T-helper 1 cell (primary cell): ENCODE data around the gene CKMT1A.
"Not testable (repeated sequence)": the region's sequence is repeated elsewhere in the genome, so short reads cannot be mapped to it uniquely, and the experiment has no call there.

Experiments
- DNase-seq, 5 donors: peaks; one replicate each; pipeline ENCODE4 v3.0.0-alpha.2; 2012 to 2020
- total RNA-seq, 4 donors: gene quantifications; one replicate each; lab custom pipeline; 2026; lab: John Stamatoyannopoulos, UW

CKMT1A gene
- total RNA-seq = 0 reads per million in 4 donors

DNA sequence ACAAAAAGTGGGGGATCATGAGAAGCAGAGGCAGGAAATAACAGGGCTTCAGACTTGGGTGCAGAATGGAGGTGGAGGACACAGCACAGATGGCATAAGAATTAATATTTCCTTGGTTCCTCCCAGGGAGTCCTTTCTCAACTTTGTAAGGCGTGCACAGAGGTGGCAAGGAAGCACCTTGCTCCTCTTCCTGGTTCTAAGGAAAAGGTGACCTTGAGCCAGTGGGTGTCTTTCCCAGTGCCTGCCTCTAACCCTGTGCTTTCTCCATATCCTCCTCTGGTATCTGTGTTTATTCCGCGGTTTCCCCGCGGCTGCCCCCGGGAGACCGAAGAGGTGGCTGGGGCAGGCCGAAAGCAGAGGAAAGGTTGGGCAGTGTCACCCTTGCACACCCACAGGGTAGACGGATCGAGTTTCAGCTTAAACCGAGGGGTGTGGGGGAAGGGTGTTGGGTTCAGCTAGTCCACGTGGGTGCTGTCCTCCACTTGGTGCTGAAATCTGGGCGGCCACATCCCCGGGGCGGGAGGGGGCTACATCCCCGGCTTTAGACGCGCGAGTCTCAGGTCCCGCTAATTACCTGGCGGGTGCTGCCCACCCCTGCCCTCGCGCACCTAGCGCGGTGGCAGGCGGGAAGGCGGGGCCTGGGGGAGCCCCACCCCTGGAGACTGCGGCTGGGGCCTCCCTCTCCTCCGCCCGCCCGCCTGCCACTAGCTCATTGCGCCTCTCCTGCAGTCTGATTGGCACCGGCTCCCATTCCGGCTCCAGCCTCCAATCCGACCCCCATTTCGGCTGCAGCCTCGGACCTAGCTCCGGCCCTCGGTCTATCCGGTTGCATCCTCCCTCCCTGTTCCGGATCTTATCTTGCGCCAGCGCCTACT is at the start of gene CKMT1A:
TSS of gene CKMT1A (plus strand) at position 712 of the 875 bp plus-strand sequence. CDS start 192 bp downstream, outside the sequence.
- DNase-seq = not testable (repeated sequence)

DNA sequence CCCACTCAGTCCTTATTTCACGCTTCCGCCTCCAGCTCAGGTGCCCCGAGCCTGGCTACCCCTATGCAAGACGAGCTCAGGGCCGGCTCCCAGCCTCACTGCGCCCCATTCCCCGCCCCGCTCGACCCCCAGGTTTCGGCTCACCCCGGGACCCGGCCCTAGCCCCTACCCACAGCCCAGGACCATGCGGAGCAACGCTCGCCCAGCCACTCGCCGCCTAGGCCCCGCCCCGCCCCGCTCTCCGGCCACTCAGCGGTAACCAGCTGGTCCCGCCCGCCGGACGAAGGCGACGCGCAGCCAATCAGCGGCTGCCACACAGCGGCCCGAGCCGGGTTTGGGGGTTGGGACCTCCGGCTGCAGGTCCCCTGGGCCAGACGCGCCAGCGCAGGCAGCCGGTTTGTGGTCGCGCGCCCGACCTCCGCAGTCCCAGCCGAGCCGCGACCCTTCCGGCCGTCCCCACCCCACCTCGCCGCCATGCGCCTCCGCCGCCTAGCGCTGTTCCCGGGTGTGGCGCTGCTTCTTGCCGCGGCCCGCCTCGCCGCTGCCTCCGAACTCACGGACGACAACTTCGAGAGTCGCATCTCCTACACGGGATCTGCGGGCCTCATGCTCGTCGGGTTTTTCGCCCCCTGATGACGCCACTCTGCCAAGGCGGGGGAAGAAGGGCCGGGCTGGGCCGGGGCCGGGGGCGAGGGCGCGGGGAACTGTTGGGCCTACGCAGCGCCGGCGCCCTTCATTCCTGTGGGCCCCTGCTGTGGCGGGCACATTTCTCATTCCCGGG is 44.8 kb upstream of the CKMT1A start, which contains the start of gene CATSPER2:
TSS of gene CATSPER2 (minus strand) at position 196 of the 781 bp plus-strand sequence. CDS start 783 bp downstream, outside the sequence.
- no peak for DNase-seq

DNA sequence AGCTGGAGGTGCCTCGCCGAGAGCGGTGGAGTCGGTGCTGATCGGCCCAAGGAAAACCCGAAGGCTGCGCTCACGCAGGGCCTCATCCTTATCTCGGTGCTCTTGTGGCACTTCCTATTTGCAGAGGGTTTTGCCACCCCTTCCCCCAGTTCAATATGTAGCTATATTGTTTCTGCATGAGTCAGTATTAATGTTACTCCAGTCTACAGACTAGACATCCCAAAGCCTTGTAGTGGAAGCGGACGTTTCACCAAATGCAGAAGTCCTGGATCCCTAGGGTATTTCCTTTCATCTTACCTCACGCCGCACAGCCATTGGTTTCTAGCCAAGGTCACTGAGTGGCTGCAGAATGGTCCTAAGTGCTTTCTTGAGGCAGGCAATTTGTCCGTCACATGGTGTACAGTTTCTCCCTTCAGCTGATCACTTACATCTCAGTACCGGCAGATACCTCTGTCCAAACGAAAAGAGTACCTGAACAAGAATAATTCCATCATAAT is 44.2 kb upstream of the CKMT1A start:
- DNase-seq = not testable (repeated sequence)

DNA sequence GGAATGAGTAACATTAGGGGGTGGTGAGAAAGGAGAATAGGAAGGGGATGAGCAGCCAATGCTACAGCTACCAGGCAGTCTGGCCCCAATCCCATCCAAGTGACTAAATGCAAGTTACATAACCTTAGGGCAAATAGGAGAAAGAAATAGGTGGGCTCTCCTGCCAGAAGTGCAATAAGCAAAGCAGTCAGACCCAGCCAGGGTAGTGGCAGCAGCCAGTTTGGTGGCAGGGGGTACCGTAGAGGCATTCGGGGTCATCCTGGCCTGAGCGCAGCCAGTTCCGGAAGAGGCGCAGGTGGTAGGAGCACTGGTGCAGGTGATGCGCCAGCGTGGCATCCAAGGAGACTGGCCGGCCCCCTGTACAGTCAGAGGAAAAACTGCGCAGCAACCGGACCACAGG is 33.9 kb upstream of the CKMT1A start:
- not testable (repeated sequence) for DNase-seq

- not testable (repeated sequence) for DNase-seq
These were observed 31.4 kb upstream of the CKMT1A start for GRCh38 chr15:43662293-43662692.

DNA sequence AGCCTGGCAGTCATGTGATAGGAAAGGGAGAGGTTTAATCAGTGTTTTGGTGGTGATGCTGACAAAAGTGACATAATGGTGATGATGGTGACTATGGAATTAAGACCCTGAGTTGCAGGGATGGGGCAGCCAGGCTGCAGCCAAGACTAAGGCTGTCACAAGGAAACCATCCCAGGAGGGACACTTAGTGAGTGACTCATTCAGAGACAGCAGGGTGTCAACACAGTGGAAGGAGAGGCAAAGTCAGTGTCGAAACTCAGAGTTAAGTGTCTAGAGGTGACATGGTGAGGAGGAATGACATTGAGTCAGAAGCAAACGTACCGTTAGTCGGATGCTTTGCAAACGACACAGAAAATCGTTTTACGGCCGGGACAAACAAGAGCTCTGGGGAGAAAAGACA is 30.3 kb upstream of the CKMT1A start:
- not testable (repeated sequence) for DNase-seq

DNA sequence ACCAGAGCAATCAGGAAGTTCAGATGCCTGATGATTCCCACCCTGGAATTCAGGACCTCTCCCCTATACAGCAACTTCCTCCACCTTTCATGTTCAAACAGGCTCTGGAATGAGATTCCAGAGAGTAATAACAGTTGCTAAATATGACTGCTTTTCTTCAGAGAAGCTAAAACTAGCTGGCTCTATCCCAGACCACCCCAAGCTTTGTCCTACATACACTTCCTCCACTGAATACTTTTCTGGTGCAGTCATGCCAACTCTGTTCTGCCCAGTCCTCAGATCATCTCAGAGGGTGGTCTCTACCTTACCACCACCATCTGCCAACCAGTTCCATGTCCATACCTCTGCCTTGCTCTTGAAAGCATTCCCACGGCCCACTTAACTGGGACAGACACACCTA is 27.5 kb upstream of the CKMT1A start:
- DNase-seq = not testable (repeated sequence)

DNA sequence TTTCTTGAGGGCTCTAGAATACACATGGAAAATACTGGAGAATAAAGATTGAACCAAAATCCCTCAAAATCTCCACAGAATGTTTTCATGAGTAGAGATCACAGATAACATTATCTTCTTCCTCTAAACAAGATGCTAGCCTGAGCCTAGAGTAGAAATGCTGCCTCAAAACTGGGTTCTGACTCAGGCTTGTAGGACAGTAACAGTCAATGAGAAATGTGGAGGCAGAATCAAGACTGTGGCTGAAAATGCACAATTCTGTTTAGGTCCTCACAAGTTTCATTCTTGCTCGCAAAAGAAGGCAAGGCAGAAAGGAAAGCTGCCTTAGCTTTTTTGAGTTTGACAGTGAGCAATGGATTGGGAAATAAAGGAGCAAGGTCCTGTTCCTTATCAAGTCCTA is 19.5 kb upstream of the CKMT1A start:
- DNase-seq = not testable (repeated sequence)

DNA sequence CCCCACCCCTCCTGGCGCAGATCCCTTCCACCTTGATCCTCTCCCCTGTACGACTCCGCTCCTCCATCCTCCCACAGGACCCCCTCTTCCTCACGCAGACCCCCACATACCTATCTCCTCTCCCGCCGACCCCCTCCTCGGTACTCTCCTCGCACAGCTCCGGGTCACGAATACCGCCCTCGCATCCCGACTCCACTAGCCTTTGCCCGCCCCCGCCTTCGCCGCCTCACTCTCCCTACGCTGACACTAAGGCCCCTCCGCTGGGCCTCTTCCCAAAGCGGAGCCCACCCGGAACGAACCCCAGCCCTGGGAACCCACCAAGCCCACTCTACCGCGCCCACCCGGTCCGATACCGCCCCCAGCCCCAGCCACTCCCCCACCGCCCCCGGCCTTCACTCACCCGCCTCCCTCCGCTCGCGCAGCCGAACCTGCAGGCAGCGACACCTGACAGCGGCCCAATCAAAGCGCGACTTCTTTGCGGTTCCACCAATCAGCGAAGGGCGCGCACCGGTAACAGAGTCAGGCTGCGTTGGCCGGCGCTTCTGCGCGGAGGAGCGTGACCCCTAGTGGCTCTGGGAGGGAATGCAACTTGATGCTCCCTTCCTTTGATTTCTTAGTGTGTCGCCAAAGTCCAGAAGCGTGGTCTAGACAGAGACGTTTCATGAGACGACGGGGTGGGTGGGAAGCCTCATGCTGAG is 3.9 kb upstream of the CKMT1A start:
- not testable (repeated sequence) for DNase-seq

- not testable (repeated sequence) for DNase-seq
These were observed 980 bp upstream of the CKMT1A start for GRCh38 chr15:43692679-43693078.

DNA sequence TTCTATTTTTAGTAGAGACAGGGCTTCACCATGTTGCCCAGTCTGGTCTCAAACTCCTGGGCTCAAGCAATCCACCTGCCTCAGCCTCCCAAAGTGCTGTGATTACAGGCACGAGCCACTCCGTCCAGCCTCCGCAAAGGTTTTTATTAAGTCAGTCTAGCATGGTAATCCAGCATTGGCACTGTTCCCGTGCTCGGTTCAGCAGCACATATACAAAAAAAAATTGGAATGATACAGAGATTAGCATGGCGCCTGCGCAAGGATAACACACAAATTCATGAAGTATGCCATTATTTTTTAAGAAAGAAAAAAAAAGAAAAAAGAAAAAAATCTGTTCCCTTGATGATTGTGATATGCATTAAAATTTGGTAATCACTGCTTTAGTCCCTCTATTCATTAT is 8.5 kb downstream of the CKMT1A start:
- no peak for DNase-seq

GRCh38 chr15:43702701-43703424 is 9.2 kb downstream of the CKMT1A start:
- no peak for DNase-seq

- not testable (repeated sequence) for DNase-seq
These were observed 16.9 kb downstream of the CKMT1A start for GRCh38 chr15:43710431-43711131.

GRCh38 chr15:43723151-43723550 is 29.5 kb downstream of the CKMT1A start:
- DNase-seq = no peak

- DNase-seq = not testable (repeated sequence)
These were observed 32.6 kb downstream of the CKMT1A start for GRCh38 chr15:43726306-43726705.

DNA sequence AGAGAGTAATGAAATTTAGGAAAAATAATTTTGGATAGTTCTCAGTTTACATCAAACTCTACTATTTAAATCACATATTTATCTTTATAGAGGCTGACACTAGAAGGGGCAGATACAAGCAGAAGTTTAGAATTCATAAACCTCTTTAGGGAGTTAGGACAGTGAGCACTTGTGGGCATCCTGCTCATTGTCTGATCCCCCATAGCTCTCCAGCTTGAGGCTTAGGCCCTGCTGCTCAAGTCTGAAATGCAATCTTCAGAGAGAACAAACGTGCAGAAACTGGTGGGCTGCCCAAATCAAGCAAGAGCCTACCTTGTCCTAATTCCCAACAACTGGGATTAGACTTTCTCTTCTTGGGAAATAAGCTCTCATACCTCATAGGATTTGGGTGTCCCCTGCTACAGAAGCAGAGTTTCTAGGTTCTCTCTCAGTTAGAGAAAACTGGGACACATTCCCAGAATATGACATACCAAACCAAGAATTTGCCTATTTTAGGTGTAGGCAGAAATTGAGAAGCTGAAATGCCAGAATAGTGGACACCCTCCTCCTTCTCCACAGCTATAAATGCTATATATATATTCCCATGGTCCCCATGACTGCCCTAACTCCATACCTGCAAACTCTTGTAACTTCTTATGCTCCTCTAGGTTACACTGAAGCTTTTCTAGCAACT is 34.5 kb downstream of the CKMT1A start:
- DNase-seq = not testable (repeated sequence)

- no peak for DNase-seq
These were observed 41.8 kb downstream of the CKMT1A start for GRCh38 chr15:43735416-43735815.

DNA sequence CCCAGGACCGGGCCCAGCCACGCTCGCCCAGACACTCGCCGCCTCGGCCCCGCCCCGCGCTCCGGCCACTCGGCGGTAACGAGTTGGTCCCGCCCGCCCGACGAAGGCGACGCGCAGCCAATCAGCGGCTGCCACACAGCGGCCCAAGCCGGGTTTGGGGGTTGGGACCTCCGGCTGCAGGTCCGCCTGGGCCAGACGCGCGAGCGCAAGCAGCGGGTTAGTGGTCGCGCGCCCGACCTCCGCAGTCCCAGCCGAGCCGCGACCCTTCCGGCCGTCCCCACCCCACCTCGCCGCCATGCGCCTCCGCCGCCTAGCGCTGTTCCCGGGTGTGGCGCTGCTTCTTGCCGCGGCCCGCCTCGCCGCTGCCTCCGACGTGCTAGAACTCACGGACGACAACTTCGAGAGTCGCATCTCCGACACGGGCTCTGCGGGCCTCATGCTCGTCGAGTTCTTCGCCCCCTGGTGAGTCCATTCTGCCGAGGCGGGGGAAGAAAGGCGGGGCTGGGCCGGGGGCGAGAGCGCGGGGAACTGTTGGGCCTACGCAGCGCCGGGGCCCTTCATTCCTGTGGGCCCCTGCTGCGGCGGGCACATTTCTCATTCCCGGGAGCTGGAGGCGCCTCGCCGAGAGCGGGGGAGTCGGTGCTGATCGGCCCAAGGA is 52.7 kb downstream of the CKMT1A start, which contains the start of gene PDIA3:
TSS of gene PDIA3 (plus strand) at position 194 of the 658 bp plus-strand sequence. CDS start at position 296, 102 bp downstream.
- DNase-seq = peak; percentile 70 to 84 (median 79)

DNA sequence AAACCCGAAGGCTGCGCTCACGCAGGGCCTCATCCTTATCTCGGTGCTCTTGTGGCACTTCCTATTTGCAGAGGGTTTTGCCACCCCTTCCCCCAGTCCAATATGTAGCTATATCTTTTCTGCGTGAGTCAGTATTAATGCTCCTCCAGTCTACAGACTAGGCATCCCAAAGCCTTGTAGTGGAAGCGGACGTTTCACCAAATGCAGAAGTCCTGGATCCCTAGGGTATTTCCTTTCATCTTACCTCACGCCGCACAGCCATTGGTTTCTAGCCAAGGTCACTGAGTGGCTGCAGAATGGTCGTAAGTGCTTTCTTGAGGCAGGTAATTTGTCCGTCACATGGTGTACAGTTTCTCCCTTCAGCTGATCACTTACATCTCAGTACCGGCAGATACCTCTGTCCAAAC is 53.2 kb downstream of the CKMT1A start:
- peak in 1 of 5 donors; percentile 8 for DNase-seq

DNA sequence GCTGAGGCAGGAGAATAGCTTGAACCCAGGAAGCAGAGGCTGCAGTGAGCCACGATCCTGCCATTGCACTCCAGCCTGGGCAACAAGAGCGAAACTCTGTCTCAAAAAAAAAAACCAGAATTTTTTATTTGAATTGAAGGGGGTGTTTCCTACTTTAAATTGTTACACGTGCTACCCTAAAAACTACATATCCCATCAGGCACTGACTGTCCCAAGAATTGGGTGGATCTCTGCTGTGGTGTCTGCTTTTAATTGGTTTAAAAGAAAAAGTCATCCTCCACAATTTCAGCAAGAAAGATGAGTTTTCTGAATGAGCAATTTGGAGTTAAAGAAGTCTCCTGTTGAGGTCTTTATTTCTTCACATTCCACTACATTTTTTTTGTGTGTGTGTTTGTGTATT is 54.7 kb downstream of the CKMT1A start:
- peak in 1 of 5 donors; percentile 31 for DNase-seq
